H1 (cell line): ENCODE results near the gene RAB26. TPM values are rescaled to one million over a fixed set of nuclear protein-coding genes. Genes with fewer than 3 reads are reported as not detected.

Experiments
- CHD2 ChIP-seq: IDR thresholded peaks from 2 replicates; pipeline ENCODE4 v1.6.1; 2012; ENCODE audit warnings: low read length, improper control_type of control experiment
- EGR1 ChIP-seq: IDR thresholded peaks from 2 replicates; pipeline ENCODE4 v1.6.1; 2011; ENCODE audit warnings: low read depth, low read length, borderline replicate concordance
- YY1 ChIP-seq: IDR thresholded peaks from 2 replicates; pipeline ENCODE4 v1.6.1; 2011; ENCODE audit warnings: low read depth, mild to moderate bottlenecking, low read length
- polyA plus RNA-seq, 7 experiments: library from polyadenylated mRNA; depleted of rRNA in 3 of 7; stranded (reverse) in 5 of 7; unstranded in 2 of 7; fragments of >200 nt in 5 of 7; fragments of 200-250 nt in 2 of 7; gene quantifications; 1 replicate in 5 of 7; 2 replicates in 1 of 7; 4 replicates in 1 of 7; pipeline versions ENCODE4 v1.2.1 to v1.2.3, GENCODE V29; 2011 to 2013; ENCODE audit warnings: missing spikeins in 2 of 7, mixed read lengths in 2 of 7
- total RNA-seq: library from RNA; stranded (reverse); fragmentation: NEBNext Ultra II Directional; extraction: Animal tissue kit (Norgen Biotek cat#: 25700); gene quantifications from 2 replicates; pipeline ENCODE4 v1.2.1, GENCODE V29; 2021

RAB26 gene
- total and polyA plus RNA-seq, 2 of the 8 experiments (the other 6 are each of a cell fraction or from before 2014, with no cell fraction given) = 4.3 to 5.4 TPM

GRCh38 chr16:2165861-2166260 lies 17.4 kb downstream of the RAB26 start (continued):
- TF ChIP-seq YY1 = no peak
- TF ChIP-seq EGR1 = no peak
- TF ChIP-seq CHD2 = no peak
